HepG2 (cell line): ENCODE data around the gene SEMA4A. TPM values are rescaled to one million over a fixed set of nuclear protein-coding genes. Genes with fewer than 3 reads are reported as not detected.
A peak's percentile ranks its signal among the peaks of the same experiment; 100 is the strongest.

Source experiments
- ARNT ChIP-seq: fragments of 450-650 bp; IDR thresholded peaks from 2 replicates; pipeline ENCODE4 v1.6.1; 2017
- FOSL1 ChIP-seq: sonication (generic); formaldehyde crosslinking; IDR thresholded peaks from 2 replicates; pipeline ENCODE4 v1.9.0; 2021; ENCODE audit warnings: missing genetic modification reagents, borderline replicate concordance
- FOXO4 ChIP-seq: sonication (generic); formaldehyde crosslinking; conservative IDR thresholded peaks from 2 replicates; pipeline ENCODE4 v1.8.1; 2023; ENCODE audit warnings: missing genetic modification reagents
- HIVEP1 ChIP-seq: sonication (generic); formaldehyde crosslinking; IDR thresholded peaks from 2 replicates; pipeline ENCODE4 v1.4.0; 2020; ENCODE audit warnings: mild to moderate bottlenecking, missing genetic modification reagents
- REL ChIP-seq: sonication (generic); formaldehyde crosslinking; conservative IDR thresholded peaks from 2 replicates; pipeline ENCODE4 v1.8.0; 2022; ENCODE audit warnings: mild to moderate bottlenecking, missing genetic modification reagents, moderate library complexity
- STAG1 ChIP-seq: sonication (generic); formaldehyde crosslinking; IDR thresholded peaks from 2 replicates; pipeline ENCODE4 v1.4.0; 2020; ENCODE audit warnings: missing genetic modification reagents
- ZFYVE20 ChIP-seq: sonication (generic); formaldehyde crosslinking; IDR thresholded peaks from 2 replicates; pipeline ENCODE4 v1.8.0; 2023; ENCODE audit warnings: low read depth, mild to moderate bottlenecking, moderate library complexity, missing genetic modification reagents, borderline replicate concordance
- ZKSCAN5 ChIP-seq: sonication (generic); formaldehyde crosslinking; IDR thresholded peaks from 2 replicates; pipeline ENCODE4 v1.5.1; 2020; ENCODE audit warnings: mild to moderate bottlenecking, missing genetic modification reagents
- ZNF235 ChIP-seq: sonication (generic); formaldehyde crosslinking; IDR thresholded peaks from 2 replicates; pipeline ENCODE4 v1.8.1; 2023; ENCODE audit warnings: mild to moderate bottlenecking, missing genetic modification reagents, borderline replicate concordance
- ZNF530 ChIP-seq: sonication (generic); formaldehyde crosslinking; IDR thresholded peaks from 2 replicates; pipeline ENCODE4 v1.5.0; 2020; ENCODE audit warnings: low read depth, mild to moderate bottlenecking, missing genetic modification reagents
- ZNF619 ChIP-seq: sonication (generic); formaldehyde crosslinking; IDR thresholded peaks from 2 replicates; pipeline ENCODE4 v1.4.0; 2020; ENCODE audit warnings: mild to moderate bottlenecking, missing genetic modification reagents
- ZNF800 ChIP-seq: sonication (generic); formaldehyde crosslinking; IDR thresholded peaks from 2 replicates; pipeline ENCODE4 v1.4.0; 2020; ENCODE audit warnings: missing genetic modification reagents
- polyA plus RNA-seq, 8 experiments: library from polyadenylated mRNA; depleted of rRNA in 3 of 8; stranded (reverse) in 7 of 8; unstranded in 1 of 8; fragments of >200 nt; fragmentation: Illumina TruSeq in 4 of 8; extraction: Trizol in 4 of 8; gene quantifications; 2 replicates each; pipeline versions ENCODE4 v1.2.1 to v1.2.3, GENCODE V29; 2011 to 2016; ENCODE audit warnings: low read depth in 4 of 8, missing spikeins in 1 of 8, mixed read lengths in 1 of 8; ENCODE audit not compliant: insufficient read depth in 1 of 8
- total RNA-seq, 5 experiments: library from RNA; depleted of rRNA; stranded (reverse); fragments of >200 nt; fragmentation: Illumina TruSeq; extraction: Trizol; gene quantifications; 2 replicates each; pipeline ENCODE4 v1.2.3, GENCODE V29; 2016; ENCODE audit warnings: low read depth in 1 of 5
- TF ChIP-seq, protein P1 (sequence below): sonication (generic); formaldehyde crosslinking; IDR thresholded peaks from 2 replicates; pipeline ENCODE4 v1.5.1; 2020; ENCODE audit warnings: mild to moderate bottlenecking, missing genetic modification reagents, moderate library complexity
- TF ChIP-seq, protein P2 (sequence below): sonication (generic); formaldehyde crosslinking; IDR thresholded peaks from 2 replicates; pipeline ENCODE4 v1.4.0; 2020; ENCODE audit warnings: missing genetic modification reagents, borderline replicate concordance

The SEMA4A gene
- total and polyA plus RNA-seq, 2 of the 13 experiments (the other 11 are each of a cell fraction or from before 2014, with no cell fraction given) = 0.09 to 0.20 TPM

GRCh38 chr1:156146020-156146768 is 7.2 kb upstream of the SEMA4A start (continued):
- TF ChIP-seq, protein P1, sequence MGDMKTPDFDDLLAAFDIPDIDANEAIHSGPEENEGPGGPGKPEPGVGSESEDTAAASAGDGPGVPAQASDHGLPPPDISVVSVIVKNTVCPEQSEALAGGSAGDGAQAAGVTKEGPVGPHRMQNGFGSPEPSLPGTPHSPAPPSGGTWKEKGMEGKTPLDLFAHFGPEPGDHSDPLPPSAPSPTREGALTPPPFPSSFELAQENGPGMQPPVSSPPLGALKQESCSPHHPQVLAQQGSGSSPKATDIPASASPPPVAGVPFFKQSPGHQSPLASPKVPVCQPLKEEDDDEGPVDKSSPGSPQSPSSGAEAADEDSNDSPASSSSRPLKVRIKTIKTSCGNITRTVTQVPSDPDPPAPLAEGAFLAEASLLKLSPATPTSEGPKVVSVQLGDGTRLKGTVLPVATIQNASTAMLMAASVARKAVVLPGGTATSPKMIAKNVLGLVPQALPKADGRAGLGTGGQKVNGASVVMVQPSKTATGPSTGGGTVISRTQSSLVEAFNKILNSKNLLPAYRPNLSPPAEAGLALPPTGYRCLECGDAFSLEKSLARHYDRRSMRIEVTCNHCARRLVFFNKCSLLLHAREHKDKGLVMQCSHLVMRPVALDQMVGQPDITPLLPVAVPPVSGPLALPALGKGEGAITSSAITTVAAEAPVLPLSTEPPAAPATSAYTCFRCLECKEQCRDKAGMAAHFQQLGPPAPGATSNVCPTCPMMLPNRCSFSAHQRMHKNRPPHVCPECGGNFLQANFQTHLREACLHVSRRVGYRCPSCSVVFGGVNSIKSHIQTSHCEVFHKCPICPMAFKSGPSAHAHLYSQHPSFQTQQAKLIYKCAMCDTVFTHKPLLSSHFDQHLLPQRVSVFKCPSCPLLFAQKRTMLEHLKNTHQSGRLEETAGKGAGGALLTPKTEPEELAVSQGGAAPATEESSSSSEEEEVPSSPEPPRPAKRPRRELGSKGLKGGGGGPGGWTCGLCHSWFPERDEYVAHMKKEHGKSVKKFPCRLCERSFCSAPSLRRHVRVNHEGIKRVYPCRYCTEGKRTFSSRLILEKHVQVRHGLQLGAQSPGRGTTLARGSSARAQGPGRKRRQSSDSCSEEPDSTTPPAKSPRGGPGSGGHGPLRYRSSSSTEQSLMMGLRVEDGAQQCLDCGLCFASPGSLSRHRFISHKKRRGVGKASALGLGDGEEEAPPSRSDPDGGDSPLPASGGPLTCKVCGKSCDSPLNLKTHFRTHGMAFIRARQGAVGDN (CRISPR knock-in tag) = peak; percentile 16; the same call in 1 of the 2 replicates
- TF ChIP-seq ZNF530 (CRISPR knock-in tag) = no peak
- no peak for TF ChIP-seq ZFYVE20
- no peak for TF ChIP-seq FOXO4
- TF ChIP-seq HIVEP1 (CRISPR knock-in tag) = no peak
- TF ChIP-seq STAG1 = peak; percentile 94
- TF ChIP-seq REL (CRISPR knock-in tag) = no peak
- TF ChIP-seq ZNF800 = 0 out of 2 replicates have a peak, but pooled peaks have one; percentile 1
- TF ChIP-seq ZNF619 = no peak
- TF ChIP-seq FOSL1 (CRISPR knock-in tag) = no peak
- no peak for TF ChIP-seq ARNT
- TF ChIP-seq, protein P2, sequence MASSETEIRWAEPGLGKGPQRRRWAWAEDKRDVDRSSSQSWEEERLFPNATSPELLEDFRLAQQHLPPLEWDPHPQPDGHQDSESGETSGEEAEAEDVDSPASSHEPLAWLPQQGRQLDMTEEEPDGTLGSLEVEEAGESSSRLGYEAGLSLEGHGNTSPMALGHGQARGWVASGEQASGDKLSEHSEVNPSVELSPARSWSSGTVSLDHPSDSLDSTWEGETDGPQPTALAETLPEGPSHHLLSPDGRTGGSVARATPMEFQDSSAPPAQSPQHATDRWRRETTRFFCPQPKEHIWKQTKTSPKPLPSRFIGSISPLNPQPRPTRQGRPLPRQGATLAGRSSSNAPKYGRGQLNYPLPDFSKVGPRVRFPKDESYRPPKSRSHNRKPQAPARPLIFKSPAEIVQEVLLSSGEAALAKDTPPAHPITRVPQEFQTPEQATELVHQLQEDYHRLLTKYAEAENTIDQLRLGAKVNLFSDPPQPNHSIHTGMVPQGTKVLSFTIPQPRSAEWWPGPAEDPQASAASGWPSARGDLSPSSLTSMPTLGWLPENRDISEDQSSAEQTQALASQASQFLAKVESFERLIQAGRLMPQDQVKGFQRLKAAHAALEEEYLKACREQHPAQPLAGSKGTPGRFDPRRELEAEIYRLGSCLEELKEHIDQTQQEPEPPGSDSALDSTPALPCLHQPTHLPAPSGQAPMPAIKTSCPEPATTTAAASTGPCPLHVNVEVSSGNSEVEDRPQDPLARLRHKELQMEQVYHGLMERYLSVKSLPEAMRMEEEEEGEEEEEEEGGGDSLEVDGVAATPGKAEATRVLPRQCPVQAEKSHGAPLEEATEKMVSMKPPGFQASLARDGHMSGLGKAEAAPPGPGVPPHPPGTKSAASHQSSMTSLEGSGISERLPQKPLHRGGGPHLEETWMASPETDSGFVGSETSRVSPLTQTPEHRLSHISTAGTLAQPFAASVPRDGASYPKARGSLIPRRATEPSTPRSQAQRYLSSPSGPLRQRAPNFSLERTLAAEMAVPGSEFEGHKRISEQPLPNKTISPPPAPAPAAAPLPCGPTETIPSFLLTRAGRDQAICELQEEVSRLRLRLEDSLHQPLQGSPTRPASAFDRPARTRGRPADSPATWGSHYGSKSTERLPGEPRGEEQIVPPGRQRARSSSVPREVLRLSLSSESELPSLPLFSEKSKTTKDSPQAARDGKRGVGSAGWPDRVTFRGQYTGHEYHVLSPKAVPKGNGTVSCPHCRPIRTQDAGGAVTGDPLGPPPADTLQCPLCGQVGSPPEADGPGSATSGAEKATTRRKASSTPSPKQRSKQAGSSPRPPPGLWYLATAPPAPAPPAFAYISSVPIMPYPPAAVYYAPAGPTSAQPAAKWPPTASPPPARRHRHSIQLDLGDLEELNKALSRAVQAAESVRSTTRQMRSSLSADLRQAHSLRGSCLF (CRISPR knock-in tag) = no peak
- no peak for TF ChIP-seq ZNF235 (CRISPR knock-in tag)
- no peak for TF ChIP-seq ZKSCAN5 (CRISPR knock-in tag)
